Amniotic epithelial cell (primary cell): ENCODE measurements around the gene ATP8B4.

ENCODE experiments used
- DNase-seq: peaks from one replicate; pipeline ENCODE4 v3.0.0-alpha.2; 2010; ENCODE audit warnings: low read depth

ATP8B4 gene

GRCh38 chr15:49890689-49891088, 228.3 kb downstream of the ATP8B4 start:
- no peak for DNase-seq

DNA sequence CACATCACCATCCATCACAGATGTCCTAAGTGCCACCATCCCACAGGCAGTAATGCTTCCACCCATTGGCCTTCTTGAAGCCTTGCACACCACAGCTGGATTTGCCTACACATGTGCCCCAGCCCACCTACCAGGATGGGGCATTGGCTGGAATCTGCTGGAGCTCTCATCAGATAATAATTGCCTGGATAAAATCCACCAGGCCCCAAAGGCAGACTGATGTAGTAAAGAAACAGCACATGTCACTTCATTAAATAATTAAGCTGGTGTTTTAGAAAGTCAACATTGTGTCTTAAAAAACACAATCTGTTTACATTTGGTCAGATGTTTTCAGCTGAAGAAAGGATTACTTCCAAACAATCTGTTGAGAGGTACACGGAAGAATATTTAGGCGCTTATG, 229.5 kb downstream of the ATP8B4 start:
- DNase-seq = no peak

DNA sequence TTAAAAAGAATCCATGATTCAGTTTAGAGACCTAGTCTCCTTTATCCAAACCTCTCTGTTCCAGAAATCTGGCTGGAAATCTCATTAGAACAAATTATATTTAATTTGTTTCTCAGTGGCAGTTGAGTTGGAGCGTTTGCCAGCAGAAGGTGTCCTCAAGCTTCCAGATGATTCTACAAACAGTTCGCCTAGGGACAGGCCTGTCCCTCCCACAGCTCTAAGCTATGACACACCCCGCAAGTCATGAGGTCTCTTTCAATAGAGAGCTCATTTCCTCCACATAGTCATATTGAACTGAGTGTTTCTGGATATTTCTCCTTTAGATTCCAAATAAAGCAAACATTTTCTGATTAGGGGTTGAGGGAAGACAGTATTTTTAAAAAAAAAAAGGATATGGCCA, 230.3 kb downstream of the ATP8B4 start:
- DNase-seq = no peak

- no peak for DNase-seq
Measured at GRCh38 chr15:49888323-49888693, 230.7 kb downstream of the ATP8B4 start.

DNA sequence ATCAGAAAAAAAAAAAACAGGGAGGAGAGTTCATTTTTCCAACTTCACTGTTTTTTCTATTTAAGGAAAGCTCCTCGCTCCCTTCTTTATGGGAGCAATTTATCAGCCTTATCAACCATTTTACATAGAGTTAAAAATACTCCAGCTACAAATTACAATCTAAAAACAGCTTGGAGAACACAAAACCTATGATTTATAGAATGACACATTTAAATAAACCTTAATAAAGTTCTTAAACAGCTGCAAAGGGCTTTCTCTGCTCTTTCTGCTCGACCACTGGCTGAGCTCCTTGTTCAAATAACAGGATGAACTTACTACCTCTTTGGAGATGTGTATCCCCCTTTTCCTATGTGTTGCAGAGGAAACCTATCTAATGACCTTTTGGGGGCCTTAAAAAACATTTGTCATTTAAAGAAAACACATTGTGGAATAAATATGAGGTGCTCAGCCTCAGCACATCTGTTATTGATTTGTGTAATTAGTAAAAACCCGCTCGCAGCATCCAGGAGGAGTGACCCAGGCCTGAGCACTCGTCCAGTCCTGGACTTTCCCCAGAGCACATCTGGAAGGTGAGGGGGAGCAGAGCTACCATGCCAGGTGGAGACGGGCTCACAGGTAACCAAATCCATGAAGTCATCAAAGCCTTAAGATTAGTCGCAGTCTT, 231.2 kb downstream of the ATP8B4 start:
- DNase-seq = no peak

DNA sequence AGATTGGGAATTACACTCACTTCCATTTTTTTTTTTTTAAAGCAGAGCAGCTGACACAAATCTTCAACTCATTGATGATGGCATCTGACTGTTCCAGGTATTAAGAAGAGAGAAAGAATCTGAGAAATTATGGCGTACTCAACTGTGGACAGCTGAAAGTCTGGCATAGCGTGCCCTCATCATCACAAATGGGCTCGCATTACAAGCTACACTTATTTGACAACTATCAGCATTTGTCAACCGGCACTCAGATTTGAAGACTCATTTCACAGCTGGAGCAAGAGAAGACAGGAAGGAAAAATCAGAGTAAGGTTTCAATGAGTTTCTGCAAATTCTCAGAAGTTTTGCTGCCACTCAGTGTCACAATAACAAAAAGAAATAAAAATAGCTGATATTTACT, 235.9 kb downstream of the ATP8B4 start:
- no peak for DNase-seq

- DNase-seq = no peak
Measured at GRCh38 chr15:49881866-49882265, 237.2 kb downstream of the ATP8B4 start.

DNA sequence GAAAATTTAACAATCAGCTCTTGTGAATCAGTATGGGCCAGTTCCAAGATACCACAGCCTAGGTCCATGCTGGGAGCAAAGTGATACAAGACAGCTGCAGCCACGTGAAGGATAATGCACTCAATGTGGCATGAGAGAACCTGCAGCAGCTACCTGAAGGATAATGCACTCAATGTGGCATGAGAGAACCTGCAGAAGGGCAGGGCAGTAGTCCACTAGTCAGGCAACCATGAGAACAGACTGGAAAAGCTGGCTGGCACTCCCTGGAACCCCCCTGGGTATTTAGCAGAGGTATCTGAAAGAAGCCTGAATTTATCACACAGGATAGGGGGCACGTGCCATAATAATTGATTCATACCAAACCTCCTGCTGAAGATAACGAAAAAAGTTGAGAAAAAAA, 237.6 kb downstream of the ATP8B4 start:
- DNase-seq = no peak

DNA sequence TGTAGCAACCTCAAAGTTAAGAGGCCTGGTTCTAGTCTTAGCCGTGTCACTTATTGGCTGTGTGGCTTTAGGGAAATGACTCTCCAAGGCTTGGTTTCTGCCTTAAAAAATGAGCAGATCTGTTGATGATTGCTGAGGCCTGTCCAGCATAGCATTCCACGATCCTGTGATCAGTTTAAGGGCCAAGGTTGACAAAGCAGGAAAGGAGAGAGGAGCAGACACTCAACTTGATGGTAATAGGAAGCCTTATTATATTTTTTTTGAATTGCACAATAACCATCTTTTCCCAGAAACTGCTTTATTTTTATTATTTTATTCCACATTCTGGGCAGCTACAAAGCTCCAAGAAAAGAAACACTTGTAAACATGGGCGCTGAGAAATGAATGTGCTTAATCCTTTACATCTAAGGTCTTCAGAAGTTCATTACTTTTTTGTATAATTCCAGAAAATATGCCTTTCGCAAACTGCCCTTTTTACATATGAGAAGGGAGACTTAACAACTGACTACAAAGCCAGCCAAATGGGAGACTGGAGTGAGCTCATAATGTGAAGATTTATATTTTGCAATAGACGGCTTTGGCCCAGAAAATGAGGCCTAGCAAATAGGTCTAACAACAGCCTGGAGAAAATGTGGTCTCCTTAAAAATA, 241.0 kb downstream of the ATP8B4 start:
- peak; percentile 84 for DNase-seq

GRCh38 chr15:49877117-49877872, 241.7 kb downstream of the ATP8B4 start:
- DNase-seq = peak; percentile 97

GRCh38 chr15:49876401-49877038, 242.5 kb downstream of the ATP8B4 start:
- DNase-seq = no peak

DNA sequence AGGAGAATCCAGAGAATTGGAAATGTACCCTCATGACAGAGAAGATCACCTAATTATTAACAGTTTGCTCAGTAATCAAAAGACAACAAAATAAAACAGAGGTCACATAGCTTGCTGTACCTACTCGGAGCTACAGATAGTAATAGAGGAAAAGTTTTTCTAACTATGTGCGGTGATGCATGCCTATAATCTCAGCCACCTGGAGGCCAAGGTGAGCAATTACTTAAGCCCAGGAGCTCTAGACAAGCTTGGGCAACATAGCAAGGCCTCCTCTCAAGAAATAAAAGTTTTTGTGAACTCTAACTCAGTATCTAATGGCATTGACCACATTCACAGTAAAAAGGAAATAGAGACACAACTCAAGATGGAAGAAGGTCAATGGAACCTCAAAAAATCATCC, 243.6 kb downstream of the ATP8B4 start:
- DNase-seq = no peak

- no peak for DNase-seq
Measured at GRCh38 chr15:49870472-49870871, 248.6 kb downstream of the ATP8B4 start.

DNA sequence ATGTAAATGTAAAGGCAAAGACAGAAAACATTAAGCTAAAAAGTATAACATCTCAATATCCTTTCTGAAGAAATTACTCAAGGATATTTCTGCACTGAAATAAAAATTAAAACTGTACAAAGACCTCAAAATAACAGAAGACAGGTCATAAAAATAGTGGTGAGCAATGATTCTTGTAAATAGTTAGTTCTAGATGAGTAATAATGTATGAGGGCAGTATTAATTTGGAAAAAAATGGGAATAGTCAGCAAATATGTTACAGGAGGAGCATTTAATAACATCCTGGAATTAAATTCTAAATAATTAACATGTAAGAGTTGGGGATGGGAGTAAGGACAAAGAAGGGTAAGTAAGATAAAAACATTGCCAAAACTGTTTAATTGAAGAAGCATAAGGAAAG, 250.7 kb downstream of the ATP8B4 start:
- no peak for DNase-seq

- DNase-seq = peak; percentile 79
Measured at GRCh38 chr15:49865925-49866757, 252.9 kb downstream of the ATP8B4 start.

DNA sequence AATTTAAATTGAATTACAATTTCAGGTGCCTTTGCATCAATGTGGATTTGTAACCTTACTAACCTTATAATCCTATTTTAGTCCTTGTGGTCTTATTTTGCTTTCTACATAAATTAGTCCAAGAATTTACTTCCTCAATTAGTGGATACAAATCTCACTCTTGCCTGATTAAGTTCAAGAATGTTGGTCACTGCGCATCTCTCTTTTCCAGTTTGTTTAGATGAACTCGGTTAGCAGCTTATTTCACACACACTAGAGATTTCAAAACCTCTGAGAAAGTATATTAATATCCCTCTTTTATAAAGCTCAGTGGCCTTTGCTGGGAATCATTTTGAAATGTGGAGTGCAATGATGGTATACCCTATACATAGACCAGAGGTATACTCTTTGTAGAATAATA, 254.8 kb downstream of the ATP8B4 start:
- DNase-seq = peak; percentile 50

GRCh38 chr15:49863431-49864224, 255.4 kb downstream of the ATP8B4 start:
- peak; percentile 83 for DNase-seq

GRCh38 chr15:49860101-49860500, 258.9 kb downstream of the ATP8B4 start:
- peak; percentile 91 for DNase-seq

DNA sequence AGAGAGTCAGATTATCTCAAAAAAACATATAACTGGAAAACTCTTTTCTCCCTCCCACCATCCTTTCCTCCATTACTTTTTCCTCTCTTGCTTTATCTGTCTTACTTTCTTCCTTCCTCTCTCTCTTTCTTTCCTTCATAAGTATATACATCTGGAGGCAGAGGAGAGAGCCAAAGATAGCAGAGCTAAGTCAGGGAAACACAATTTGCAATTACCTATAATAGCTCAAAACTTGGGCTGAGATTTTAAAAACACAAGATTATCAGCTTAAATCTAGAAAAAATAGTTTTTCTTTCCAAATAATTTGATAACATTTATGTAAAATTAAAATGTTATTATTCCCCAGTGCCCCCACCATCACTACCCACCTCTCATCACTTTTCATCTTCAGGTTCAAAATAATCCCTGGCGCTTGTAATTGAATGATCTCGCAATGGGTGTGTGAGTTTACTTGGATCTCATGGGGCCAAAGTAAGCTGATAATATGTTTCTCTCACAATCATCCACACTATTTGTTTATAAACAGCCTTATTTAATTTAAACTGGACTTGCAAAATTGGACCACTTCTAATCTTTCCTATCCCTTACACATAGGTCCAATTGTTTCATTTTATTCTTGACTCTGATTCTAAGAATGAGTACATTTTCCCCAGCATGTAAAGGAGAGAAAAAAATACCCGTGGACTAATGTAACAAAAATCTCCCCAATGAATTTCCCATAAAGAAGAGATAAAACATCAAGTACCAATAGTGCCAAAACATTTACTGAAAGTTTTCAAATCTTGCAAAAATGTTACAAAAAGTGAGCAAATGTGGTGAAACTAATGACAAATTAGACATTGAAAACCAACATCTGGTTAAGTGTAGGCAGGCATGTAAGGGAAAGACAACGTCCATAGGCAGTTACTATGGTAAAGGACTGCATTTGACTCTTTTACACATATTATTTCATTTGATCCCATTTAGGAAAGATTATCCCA, 261.2 kb downstream of the ATP8B4 start:
- DNase-seq = no peak
